Cardiac muscle cell (in vitro differentiated cells and primary cell): ENCODE measurements around the gene CUX1. TPM values are rescaled to one million over a fixed set of nuclear protein-coding genes. Genes with fewer than 3 reads are reported as not detected.
"Not testable (repeated sequence)": the region's sequence is repeated elsewhere in the genome, so short reads cannot be mapped to it uniquely, and the experiment has no call there.

Source experiments
- DNase-seq, 2 donors: peaks; one replicate each; pipeline versions ENCODE4 v3.0.0 to v3.0.0-alpha.2; 2010 to 2017; ENCODE audit warnings: low read depth in 1 of 2, low spot score in 1 of 2
- H3K27ac ChIP-seq: fragments of 200-600 bp; sonication (generic); 2 replicates; pipeline ENCODE4 v1.5.1; 2016
- H3K27me3 ChIP-seq: fragments of 200-600 bp; sonication (generic); 2 replicates; pipeline ENCODE4 v1.6.0; 2016; ENCODE audit warnings: control low read depth
- H3K36me3 ChIP-seq: fragments of 200-600 bp; sonication (generic); 2 replicates; pipeline ENCODE4 v1.5.1; 2016; ENCODE audit warnings: control low read depth
- H3K4me1 ChIP-seq: fragments of 200-600 bp; sonication (generic); 2 replicates; pipeline ENCODE4 v1.8.1; 2017; ENCODE audit warnings: low read depth, mild to moderate bottlenecking, mixed run types
- H3K4me3 ChIP-seq: fragments of 200-600 bp; sonication (generic); 2 replicates; pipeline ENCODE4 v1.5.1; 2016; ENCODE audit warnings: mild to moderate bottlenecking
- H3K9me3 ChIP-seq: fragments of 200-600 bp; sonication (generic); 2 replicates; pipeline ENCODE4 v1.5.1; 2017; ENCODE audit warnings: low read depth, mild to moderate bottlenecking, control low read depth
- polyA plus RNA-seq: library from polyadenylated mRNA; unstranded; fragments of >200 nt; fragmentation: Nextera tagmentation; extraction: Ambion mirVana; gene quantifications from 2 replicates; pipeline ENCODE4 v1.2.1, GENCODE V29; 2016
- total RNA-seq: library from RNA; depleted of rRNA; stranded (reverse); fragments of >200 nt; gene quantifications from 2 replicates; pipeline ENCODE4 v1.2.3, GENCODE V29; 2016
- TF ChIP-seq, protein P1 (sequence below): IDR thresholded peaks from 2 replicates; pipeline ENCODE4 v1.5.1; 2012; ENCODE audit warnings: low read depth, mild to moderate bottlenecking, low read length

CUX1 gene
- total and polyA plus RNA-seq, 2 experiments from 2014 or later = 67.7 to 85.3 TPM

- H3K4me3 ChIP-seq = no peak overlapping the region
Measured at GRCh38 chr7:102223184-102223583, 405.8 kb downstream of the CUX1 start.

GRCh38 chr7:102225025-102225424 lies 407.6 kb downstream of the CUX1 start:
- TF ChIP-seq, protein P1, sequence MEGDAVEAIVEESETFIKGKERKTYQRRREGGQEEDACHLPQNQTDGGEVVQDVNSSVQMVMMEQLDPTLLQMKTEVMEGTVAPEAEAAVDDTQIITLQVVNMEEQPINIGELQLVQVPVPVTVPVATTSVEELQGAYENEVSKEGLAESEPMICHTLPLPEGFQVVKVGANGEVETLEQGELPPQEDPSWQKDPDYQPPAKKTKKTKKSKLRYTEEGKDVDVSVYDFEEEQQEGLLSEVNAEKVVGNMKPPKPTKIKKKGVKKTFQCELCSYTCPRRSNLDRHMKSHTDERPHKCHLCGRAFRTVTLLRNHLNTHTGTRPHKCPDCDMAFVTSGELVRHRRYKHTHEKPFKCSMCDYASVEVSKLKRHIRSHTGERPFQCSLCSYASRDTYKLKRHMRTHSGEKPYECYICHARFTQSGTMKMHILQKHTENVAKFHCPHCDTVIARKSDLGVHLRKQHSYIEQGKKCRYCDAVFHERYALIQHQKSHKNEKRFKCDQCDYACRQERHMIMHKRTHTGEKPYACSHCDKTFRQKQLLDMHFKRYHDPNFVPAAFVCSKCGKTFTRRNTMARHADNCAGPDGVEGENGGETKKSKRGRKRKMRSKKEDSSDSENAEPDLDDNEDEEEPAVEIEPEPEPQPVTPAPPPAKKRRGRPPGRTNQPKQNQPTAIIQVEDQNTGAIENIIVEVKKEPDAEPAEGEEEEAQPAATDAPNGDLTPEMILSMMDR = no peak
- Histone ChIP-seq H3K27me3 (no peaks in the 10 kb centered on the region), H3K4me1 (peaks cover 4% of the 10 kb centered on the region), H3K4me3 (no peak overlapping the region), H3K36me3 (peaks cover 11% of the 10 kb centered on the region), H3K27ac (peak overlapping the region; percentile 43), H3K9me3 (no peaks in the 10 kb centered on the region)
- no peak for DNase-seq

More at GRCh38 chr7:102223184-102223583, 405.8 kb downstream of the CUX1 start:
- Histone ChIP-seq H3K9me3 (no peaks in the 10 kb centered on the region), H3K36me3 (peaks cover 2% of the 10 kb centered on the region), H3K4me1 (peaks cover 4% of the 10 kb centered on the region), H3K27me3 (no peaks in the 10 kb centered on the region), H3K27ac (no peak overlapping the region)
- TF ChIP-seq, protein P1 = no peak
- no peak for DNase-seq

DNA sequence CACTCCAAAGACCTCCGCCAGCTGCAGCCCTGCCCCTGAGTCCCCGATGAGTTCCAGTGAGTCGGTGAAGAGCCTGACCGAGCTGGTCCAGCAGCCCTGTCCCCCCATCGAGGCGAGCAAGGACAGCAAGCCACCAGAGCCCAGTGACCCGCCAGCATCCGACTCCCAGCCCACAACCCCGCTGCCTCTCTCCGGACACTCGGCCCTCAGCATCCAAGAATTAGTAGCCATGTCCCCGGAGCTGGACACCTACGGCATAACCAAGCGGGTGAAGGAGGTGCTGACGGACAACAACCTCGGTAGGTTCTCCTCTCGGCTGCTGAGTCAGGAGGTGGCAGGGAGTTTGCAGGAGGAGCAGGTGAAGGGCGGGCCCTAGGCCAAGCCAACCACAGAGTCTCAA lies 409.9 kb downstream of the CUX1 start:
- Histone ChIP-seq H3K9me3 (no peaks in the 10 kb centered on the region), H3K4me3 (no peak overlapping the region), H3K4me1 (peaks cover 11% of the 10 kb centered on the region), H3K27ac (peak overlapping the region; percentile 54), H3K27me3 (no peaks in the 10 kb centered on the region), H3K36me3 (peaks cover 11% of the 10 kb centered on the region)
- TF ChIP-seq, protein P1 = no peak
- DNase-seq = peak in 1 of 2 donors; percentile 26

GRCh38 chr7:102228935-102229334 lies 411.5 kb downstream of the CUX1 start:
- Histone ChIP-seq H3K9me3 (no peaks in the 10 kb centered on the region), H3K36me3 (peaks cover 11% of the 10 kb centered on the region), H3K27me3 (no peaks in the 10 kb centered on the region), H3K4me3 (no peak overlapping the region), H3K4me1 (peaks cover 26% of the 10 kb centered on the region), H3K27ac (no peak overlapping the region)
- TF ChIP-seq, protein P1 = no peak
- no peak for DNase-seq

DNA sequence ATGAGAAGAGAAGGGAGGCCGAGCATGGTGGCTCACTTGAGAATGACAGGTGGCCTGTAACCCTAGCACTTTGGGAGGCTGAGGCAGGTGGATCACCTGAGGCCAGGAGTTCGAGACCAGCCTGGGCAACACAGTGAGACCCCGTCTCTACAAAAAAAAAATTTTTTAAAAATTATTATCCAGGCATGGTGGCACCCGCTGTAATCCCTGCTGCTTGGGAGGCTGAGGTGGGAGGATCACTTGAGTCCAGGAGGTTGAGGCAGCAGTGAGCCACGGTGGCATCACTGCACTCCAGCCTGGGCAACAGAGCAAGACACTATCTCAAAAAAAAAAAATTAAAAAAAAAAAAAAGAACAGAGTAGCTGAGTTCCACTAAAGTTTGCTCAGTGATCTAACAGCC lies 412.7 kb downstream of the CUX1 start:
- not testable (repeated sequence) for H3K9me3 ChIP-seq, H3K27me3 ChIP-seq, H3K4me3 ChIP-seq, DNase-seq, H3K27ac ChIP-seq
- peaks cover 11% of the 10 kb centered on the region for H3K36me3 ChIP-seq
- peaks cover 26% of the 10 kb centered on the region for H3K4me1 ChIP-seq

- no peaks in the 10 kb centered on the region for H3K27me3 ChIP-seq
- H3K27ac ChIP-seq = no peak overlapping the region
Measured at GRCh38 chr7:102230593-102230992, 413.2 kb downstream of the CUX1 start.

More at GRCh38 chr7:102230593-102230992, 413.2 kb downstream of the CUX1 start:
- peaks cover 26% of the 10 kb centered on the region for H3K4me1 ChIP-seq
- H3K4me3 ChIP-seq = no peak overlapping the region
- DNase-seq = peak in 1 of 2 donors; percentile 58
- H3K36me3 ChIP-seq = peaks cover 11% of the 10 kb centered on the region
- H3K9me3 ChIP-seq = no peaks in the 10 kb centered on the region
- TF ChIP-seq, protein P1 = no peak
